Frontal cortex (tissue), 4 donors: ENCODE data around the gene ATXN10. TPM values are rescaled to one million over a fixed set of nuclear protein-coding genes. Genes with fewer than 3 reads are reported as not detected.

ENCODE experiments used
- DNase-seq, 2 donors: peaks; one replicate each; pipeline ENCODE4 v3.0.0; 2012; ENCODE audit warnings: low spot score in 2 of 2
- FAIRE-seq: peaks from 2 replicates; lab custom pipeline; 2012; peaks lifted over from hg19 to GRCh38; lab: Jason Lieb, UNC
- total RNA-seq: library from RNA; depleted of rRNA; stranded (reverse); fragments of >200 nt; gene quantifications from one replicate; pipeline ENCODE4 v1.2.3, GENCODE V29; 2014
- donor health status: control.
- donor health status: control.
- donor health status: control.

Gene ATXN10
- total RNA-seq, 1 donor from 2014 or later = 390 TPM

- FAIRE-seq = no peak
- DNase-seq = no peak
Measured at GRCh38 chr22:45866126-45866645, 194.6 kb downstream of the ATXN10 start.

GRCh38 chr22:45866646-45867117 is 195.0 kb downstream of the ATXN10 start:
- DNase-seq = no peak
- FAIRE-seq = no peak

GRCh38 chr22:45867118-45867905 is 195.7 kb downstream of the ATXN10 start:
- DNase-seq (peak; percentile 58 to 69), FAIRE-seq (no peak)

GRCh38 chr22:45867906-45868555 is 196.4 kb downstream of the ATXN10 start:
- no peak for DNase-seq
- no peak for FAIRE-seq

GRCh38 chr22:45868571-45869339 is 197.1 kb downstream of the ATXN10 start:
- DNase-seq = no peak
- FAIRE-seq = no peak

- no peak for FAIRE-seq
- no peak for DNase-seq
Measured at GRCh38 chr22:45869340-45869847, 197.8 kb downstream of the ATXN10 start.

- FAIRE-seq (no peak), DNase-seq (no peak)
Measured at GRCh38 chr22:45870011-45870410, 198.4 kb downstream of the ATXN10 start.

- DNase-seq (no peak), FAIRE-seq (no peak)
Measured at GRCh38 chr22:45871721-45872120, 200.1 kb downstream of the ATXN10 start.

- DNase-seq (no peak), FAIRE-seq (no peak)
Measured at GRCh38 chr22:45872659-45873263, 201.1 kb downstream of the ATXN10 start.

GRCh38 chr22:45876136-45877035 is 204.8 kb downstream of the ATXN10 start:
- FAIRE-seq = no peak
- no peak for DNase-seq

GRCh38 chr22:45877036-45877380 is 205.4 kb downstream of the ATXN10 start:
- FAIRE-seq (no peak), DNase-seq (no peak)

- no peak for DNase-seq
- FAIRE-seq = no peak
Measured at GRCh38 chr22:45877651-45878050, 206.0 kb downstream of the ATXN10 start.

GRCh38 chr22:45878051-45878781 is 206.6 kb downstream of the ATXN10 start:
- FAIRE-seq = no peak

GRCh38 chr22:45878901-45879551 is 207.4 kb downstream of the ATXN10 start:
- FAIRE-seq (no peak), DNase-seq (no peak)

More at GRCh38 chr22:45878051-45878781, 206.6 kb downstream of the ATXN10 start:
- DNase-seq = no peak

GRCh38 chr22:45879552-45879949 is 207.9 kb downstream of the ATXN10 start:
- DNase-seq = no peak
- no peak for FAIRE-seq

GRCh38 chr22:45880091-45880715 is 208.6 kb downstream of the ATXN10 start:
- FAIRE-seq (no peak), DNase-seq (no peak)
